SK-N-SH (cell line): ENCODE data around the gene ARMC6. TPM values are rescaled to one million over a fixed set of nuclear protein-coding genes. Genes with fewer than 3 reads are reported as not detected.

Source experiments
- CTCF ChIA-PET: fragments of 300-600, 350-600 bp; formaldehyde crosslinking; extraction: SDS; loops from one replicate; lab custom pipeline; 2021; lab: Yijun Ruan, JAX
- POLR2A ChIA-PET: fragments of 350-600 bp; sonication (Branson Sonifier 250); formaldehyde crosslinking; extraction: SDS; loops from one replicate; lab custom pipeline; 2020; ENCODE audit warnings: antibody characterized with exemption, inconsistent platforms; lab: Yijun Ruan, JAX
- DNase-seq: peaks from one replicate; pipeline ENCODE4 v3.0.0; 2012
- H2AFZ ChIP-seq: fragments of 200-600 bp; sonication (generic); 2 replicates; pipeline ENCODE4 v1.8.1; 2016; ENCODE audit warnings: antibody characterized with exemption, mild to moderate bottlenecking, low read depth
- H3F3A ChIP-seq: fragments of 200-600 bp; sonication (generic); replicated peaks from 2 replicates; pipeline ENCODE3; 2016; ENCODE audit warnings: antibody characterized with exemption, mild to moderate bottlenecking; ENCODE audit not compliant: insufficient read depth
- H3K27ac ChIP-seq, 2 experiments: fragments of 200-500 bp in 1 of 2; fragments of 200-600 bp in 1 of 2; sonication (Bioruptor generic) in 1 of 2; sonication (generic), shearing (Covaris generic) in 1 of 2; 2 replicates each; pipeline versions ENCODE4 v1.5.1 to v1.6.1; 2014 to 2016; ENCODE audit warnings: low read depth in 2 of 2, inconsistent platforms in 1 of 2, low read length in 1 of 2, mild to moderate bottlenecking in 1 of 2, mixed read lengths in 1 of 2
- H3K27me3 ChIP-seq: fragments of 200-600 bp; sonication (generic), shearing (Covaris generic); 2 replicates; pipeline ENCODE4 v1.6.1; 2016; ENCODE audit warnings: mixed run types; ENCODE audit not compliant: insufficient read depth
- H3K36me3 ChIP-seq, 2 experiments: fragments of 200-500 bp in 1 of 2; fragments of 200-600 bp in 1 of 2; sonication (Bioruptor generic) in 1 of 2; sonication (generic) in 1 of 2; replicated peaks in 1 of 2; 2 replicates each; pipeline versions ENCODE3 to v1.5.1; 2014 to 2016; ENCODE audit warnings: low read length in 1 of 2, mild to moderate bottlenecking in 1 of 2; ENCODE audit not compliant: insufficient read depth in 2 of 2, control insufficient read depth in 1 of 2
- H3K4me1 ChIP-seq, 2 experiments: fragments of 200-500 bp in 1 of 2; fragments of 200-600 bp in 1 of 2; sonication (Bioruptor generic) in 1 of 2; sonication (generic), shearing (Covaris generic) in 1 of 2; 2 replicates each; pipeline versions ENCODE4 v1.5.1 to v1.6.1; 2014 to 2016; ENCODE audit warnings: low read depth in 1 of 2, low read length in 1 of 2, mixed run types in 1 of 2; ENCODE audit not compliant: insufficient read depth in 2 of 2, control insufficient read depth in 1 of 2
- H3K4me2 ChIP-seq: fragments of 200-600 bp; sonication (generic), shearing (Covaris generic); 2 replicates; pipeline ENCODE4 v1.6.1; 2017; ENCODE audit warnings: mixed run types
- H3K4me3 ChIP-seq, 2 experiments: fragments of 200-500 bp in 1 of 2; fragments of 200-600 bp in 1 of 2; sonication (Bioruptor generic) in 1 of 2; sonication (generic), shearing (Covaris generic) in 1 of 2; 2 replicates each; pipeline versions ENCODE4 v1.5.1 to v1.8.1; 2014 to 2016; ENCODE audit warnings: low read depth in 2 of 2, inconsistent platforms in 1 of 2, low read length in 1 of 2, mild to moderate bottlenecking in 1 of 2, mixed read lengths in 1 of 2, moderate library complexity in 1 of 2
- H3K79me2 ChIP-seq: fragments of 200-600 bp; sonication (generic); 2 replicates; pipeline ENCODE4 v1.8.1; 2017; ENCODE audit warnings: mild to moderate bottlenecking; ENCODE audit not compliant: insufficient read depth
- H3K9ac ChIP-seq: fragments of 200-600 bp; sonication (generic); 2 replicates; pipeline ENCODE4 v1.6.1; 2017; ENCODE audit warnings: mixed run types
- H3K9me2 ChIP-seq: fragments of 200-600 bp; sonication (generic); 2 replicates; pipeline ENCODE4 v1.6.1; 2017; ENCODE audit warnings: mixed run types
- H3K9me3 ChIP-seq: fragments of 200-600 bp; sonication (generic); 2 replicates; pipeline ENCODE4 v1.6.1; 2017; ENCODE audit warnings: mixed run types, mild to moderate bottlenecking, moderate library complexity
- H4K20me1 ChIP-seq: fragments of 200-600 bp; sonication (generic); 2 replicates; pipeline ENCODE4 v1.6.1; 2017; ENCODE audit warnings: mild to moderate bottlenecking, mixed run types; ENCODE audit not compliant: insufficient read depth
- CHD2 ChIP-seq: fragments of 150-350 bp; IDR thresholded peaks from 2 replicates; pipeline ENCODE4 v1.6.1; 2018; ENCODE audit warnings: low read length; ENCODE audit not compliant: partially characterized antibody
- CTCF ChIP-seq: fragments of 200-600 bp; sonication (generic); IDR thresholded peaks from 2 replicates; pipeline ENCODE4 v1.6.1; 2017; ENCODE audit warnings: antibody characterized with exemption, mild to moderate bottlenecking, moderate library complexity
- ELF1 ChIP-seq: IDR thresholded peaks from 2 replicates; pipeline ENCODE4 v1.4.0; 2012
- EP300 ChIP-seq, 2 experiments: IDR thresholded peaks; 2 replicates each; pipeline versions ENCODE4 v1.4.0 to v1.6.1; 2012; ENCODE audit warnings: borderline replicate concordance in 1 of 2, low read depth in 1 of 2, low read length in 1 of 2
- EZH2phosphoT487 ChIP-seq: fragments of 200-600 bp; sonication (generic); IDR thresholded peaks from 2 replicates; pipeline ENCODE4 v1.6.1; 2017; ENCODE audit warnings: low read depth, mixed run types, mild to moderate bottlenecking, antibody characterized with exemption, moderate library complexity, borderline replicate concordance
- JUND ChIP-seq: IDR thresholded peaks from 2 replicates; pipeline ENCODE4 v1.4.0; 2012
- RAD21 ChIP-seq: IDR thresholded peaks from 2 replicates; pipeline ENCODE4 v1.6.1; 2012; ENCODE audit warnings: mild to moderate bottlenecking, low read length
- TAF1 ChIP-seq: IDR thresholded peaks from 2 replicates; pipeline ENCODE4 v1.6.1; 2012; ENCODE audit warnings: low read depth, mild to moderate bottlenecking, low read length, moderate library complexity, borderline replicate concordance
- USF2 ChIP-seq: fragments of 150-350 bp; IDR thresholded peaks from 2 replicates; pipeline ENCODE4 v1.6.1; 2017; ENCODE audit warnings: antibody characterized with exemption, low read length, low read depth, borderline replicate concordance
- WGBS: methylation state at CpG from one replicate; pipeline ENCODE4 v1.1.6; 2017; ENCODE audit warnings: low lambda C conversion rate; 5-methylcytosine and 5-hydroxymethylcytosine counted together
- polyA plus RNA-seq, 3 experiments: library from polyadenylated mRNA; depleted of rRNA; stranded (reverse); fragments of >200 nt; gene quantifications; 2 replicates each; pipeline ENCODE4 v1.2.3, GENCODE V29; 2012
- TF ChIP-seq, protein P1 (sequence below): IDR thresholded peaks from 2 replicates; pipeline ENCODE4 v1.4.0; 2012; ENCODE audit warnings: low read depth, borderline replicate concordance

Gene ARMC6
- polyA plus RNA-seq, 1 of the 3 experiments (the other 2 are of a cell fraction), result 34.7 TPM

- Histone ChIP-seq H3K4me2 (no peak overlapping the region), H3K27ac (no peak overlapping the region), H3K4me1 (no peaks in the 10 kb centered on the region), H3K36me3 (peaks cover 20 to 36% of the 10 kb centered on the region in 2 experiments), H3K79me2 (no peaks in the 10 kb centered on the region), H3K9me3 (no peaks in the 10 kb centered on the region), H4K20me1 (no peaks in the 10 kb centered on the region; the same call in 1 of the 2 replicates), H3K9ac (no peak overlapping the region), H3K9me2 (no peaks in the 10 kb centered on the region), H3F3A (peaks cover 9% of the 10 kb centered on the region), H2AFZ (no peak overlapping the region), H3K27me3 (no peaks in the 10 kb centered on the region), H3K4me3 (no peak overlapping the region)
- TF ChIP-seq ELF1, result no peak
- TF ChIP-seq EP300 (IDR thresholded peaks at IDR 0.05; ENCODE audit: borderline replicate concordance in 1 of 2, low read depth in 1 of 2, low read length in 1 of 2), result no peak
- WGBS, result over 99% methylated on average over 10 of the region's 10 CpGs
- DNase-seq, result no peak
- CTCF ChIA-PET, result no interaction called here
- POLR2A ChIA-PET, result no interaction called here
These were observed 40.3 kb upstream of the ARMC6 start for GRCh38 chr19:18993115-18993514.

DNA sequence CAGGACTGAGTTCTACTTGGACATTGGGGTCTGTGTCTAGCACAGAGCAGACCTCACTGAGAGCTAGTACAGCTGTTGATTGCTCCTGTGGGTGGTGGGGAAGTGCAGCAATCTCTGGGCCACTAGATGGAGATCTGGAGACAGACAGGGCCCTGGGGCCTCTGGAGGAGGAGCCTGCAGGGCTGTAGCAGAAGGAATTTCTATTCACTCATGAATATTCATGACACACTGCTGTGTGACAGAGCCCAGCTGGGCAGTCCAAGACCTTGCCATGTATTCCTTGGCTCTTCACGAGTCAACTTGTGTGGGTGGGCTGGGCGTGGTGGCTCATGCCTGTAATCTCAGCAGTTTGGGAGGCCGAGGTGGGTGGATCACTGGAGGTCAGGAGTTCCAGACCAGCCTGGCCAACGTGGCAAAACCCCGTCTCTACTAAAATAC lies 37.6 kb upstream of the ARMC6 start:
- peaks cover 9% of the 10 kb centered on the region for H3F3A ChIP-seq

GRCh38 chr19:18996351-18996750 lies 37.1 kb upstream of the ARMC6 start:
- POLR2A ChIA-PET, result no interaction called here
- peaks cover 0 to 11% of the 10 kb centered on the region in 2 experiments; a peak in 1 of 4 replicates for H3K4me1 ChIP-seq
- 95% methylated on average over 10 of the region's 10 CpGs for WGBS
- no peaks in the 10 kb centered on the region; the same call in 1 of the 2 replicates for H4K20me1 ChIP-seq
- peaks cover 7% of the 10 kb centered on the region for H3F3A ChIP-seq
- H3K9ac ChIP-seq, result no peak overlapping the region
- no peaks in the 10 kb centered on the region for H3K9me2 ChIP-seq
- CTCF ChIA-PET, result interaction anchor here (0.9 to 2.1 kb wide), 5 partner anchors 9 to 179 kb away, joined by 3 to 19 read pairs (median 5); no protein-coding TSS in a partner anchor
- peaks cover 31 to 41% of the 10 kb centered on the region in 2 experiments for H3K36me3 ChIP-seq
- no peak overlapping the region for H2AFZ ChIP-seq
- no peak overlapping the region for H3K4me2 ChIP-seq
- H3K79me2 ChIP-seq, result no peaks in the 10 kb centered on the region
- no peaks in the 10 kb centered on the region for H3K9me3 ChIP-seq
- TF ChIP-seq USF2 (no peak), TAF1 (no peak), JUND (no peak), EP300 (IDR thresholded peaks at IDR 0.05; ENCODE audit: borderline replicate concordance in 1 of 2, low read depth in 1 of 2, low read length in 1 of 2) (no peak), CHD2 (no peak)
- TF ChIP-seq, protein P1, sequence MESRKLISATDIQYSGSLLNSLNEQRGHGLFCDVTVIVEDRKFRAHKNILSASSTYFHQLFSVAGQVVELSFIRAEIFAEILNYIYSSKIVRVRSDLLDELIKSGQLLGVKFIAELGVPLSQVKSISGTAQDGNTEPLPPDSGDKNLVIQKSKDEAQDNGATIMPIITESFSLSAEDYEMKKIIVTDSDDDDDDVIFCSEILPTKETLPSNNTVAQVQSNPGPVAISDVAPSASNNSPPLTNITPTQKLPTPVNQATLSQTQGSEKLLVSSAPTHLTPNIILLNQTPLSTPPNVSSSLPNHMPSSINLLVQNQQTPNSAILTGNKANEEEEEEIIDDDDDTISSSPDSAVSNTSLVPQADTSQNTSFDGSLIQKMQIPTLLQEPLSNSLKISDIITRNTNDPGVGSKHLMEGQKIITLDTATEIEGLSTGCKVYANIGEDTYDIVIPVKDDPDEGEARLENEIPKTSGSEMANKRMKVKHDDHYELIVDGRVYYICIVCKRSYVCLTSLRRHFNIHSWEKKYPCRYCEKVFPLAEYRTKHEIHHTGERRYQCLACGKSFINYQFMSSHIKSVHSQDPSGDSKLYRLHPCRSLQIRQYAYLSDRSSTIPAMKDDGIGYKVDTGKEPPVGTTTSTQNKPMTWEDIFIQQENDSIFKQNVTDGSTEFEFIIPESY, result no peak
- no peak for DNase-seq
- H3K27me3 ChIP-seq, result no peaks in the 10 kb centered on the region
- H3K4me3 ChIP-seq, result no peak overlapping the region
- no peak overlapping the region for H3K27ac ChIP-seq

More for the DNA sequence above, 37.6 kb upstream of the ARMC6 start:
- Histone ChIP-seq H3K4me1 (peaks cover 0 to 11% of the 10 kb centered on the region in 2 experiments; a peak in 1 of 4 replicates), H2AFZ (no peak overlapping the region), H3K4me3 (no peak overlapping the region), H3K36me3 (peaks cover 28 to 43% of the 10 kb centered on the region in 2 experiments), H3K27ac (no peak overlapping the region), H3K79me2 (no peaks in the 10 kb centered on the region), H4K20me1 (no peaks in the 10 kb centered on the region; the same call in 1 of the 2 replicates), H3K27me3 (no peaks in the 10 kb centered on the region)
- 75% methylated on average over 5 of the region's 5 CpGs for WGBS
- POLR2A ChIA-PET, result no interaction called here
- peak; percentile 70 for DNase-seq
- TF ChIP-seq CTCF, result peak; percentile 65
- TF ChIP-seq EZH2phosphoT487, result no peak
- peak; percentile 48 for TF ChIP-seq RAD21
- TF ChIP-seq, all 33 proteins: peak for 2
- H3K9me3 ChIP-seq, result no peaks in the 10 kb centered on the region
- CTCF ChIA-PET, result interaction anchor here (0.6 to 2.1 kb wide), 5 partner anchors 9 to 290 kb away, joined by 3 to 19 read pairs (median 3); no protein-coding TSS in a partner anchor
- no peak overlapping the region for H3K9ac ChIP-seq
- no peaks in the 10 kb centered on the region for H3K9me2 ChIP-seq
- no peak overlapping the region for H3K4me2 ChIP-seq
